MM.1S (cell line): ENCODE results near the gene BTRC.

Source experiments
- DNase-seq: peaks from one replicate; pipeline ENCODE4 v3.0.0-alpha.2; 2015
- H2AFZ ChIP-seq: fragments of 300-600 bp; sonication (generic); 2 replicates; pipeline ENCODE4 v1.6.0; 2016; ENCODE audit warnings: antibody characterized with exemption, low read length
- H3F3A ChIP-seq: fragments of 300-600 bp; sonication (generic); 2 replicates; pipeline ENCODE4 v1.6.1; 2016; ENCODE audit warnings: mild to moderate bottlenecking, antibody characterized with exemption, low read length, moderate library complexity, mixed read lengths; ENCODE audit not compliant: insufficient read depth
- H3K27ac ChIP-seq: fragments of 300-600 bp; sonication (generic); 2 replicates; pipeline ENCODE4 v1.5.1; 2016; ENCODE audit warnings: mild to moderate bottlenecking, low read length
- H3K27me3 ChIP-seq: fragments of 300-600 bp; sonication (generic); replicated peaks from 2 replicates; pipeline ENCODE4 v1.6.0; 2016; ENCODE audit warnings: low read length; ENCODE audit not compliant: insufficient read depth
- H3K36me3 ChIP-seq: fragments of 300-600 bp; sonication (generic); replicated peaks from 2 replicates; pipeline ENCODE4 v1.6.1; 2016; ENCODE audit warnings: mild to moderate bottlenecking, low read length, mixed read lengths; ENCODE audit not compliant: insufficient read depth
- H3K4me1 ChIP-seq: fragments of 300-600 bp; sonication (generic); 2 replicates; pipeline ENCODE4 v1.6.1; 2016; ENCODE audit warnings: low read length, mixed read lengths
- H3K4me2 ChIP-seq: fragments of 300-600 bp; sonication (generic); 2 replicates; pipeline ENCODE4 v1.6.0; 2016; ENCODE audit warnings: low read depth, low read length
- H3K4me3 ChIP-seq: fragments of 300-600 bp; sonication (generic); 2 replicates; pipeline ENCODE4 v1.5.1; 2016; ENCODE audit warnings: low read length, mixed read lengths
- H3K79me2 ChIP-seq: fragments of 300-600 bp; sonication (generic); 2 replicates; pipeline ENCODE4 v1.6.1; 2016; ENCODE audit warnings: mixed run types, low read length, mixed read lengths
- H3K9ac ChIP-seq: fragments of 300-600 bp; sonication (generic); 2 replicates; pipeline ENCODE4 v1.6.1; 2016; ENCODE audit warnings: low read length, mixed read lengths
- H3K9me2 ChIP-seq: fragments of 300-600 bp; sonication (generic); replicated peaks from 2 replicates; pipeline ENCODE4 v1.6.1; 2016; ENCODE audit warnings: mild to moderate bottlenecking, low read length, mixed read lengths; ENCODE audit not compliant: insufficient read depth
- H3K9me3 ChIP-seq: fragments of 300-600 bp; sonication (generic); replicated peaks from 2 replicates; pipeline ENCODE4 v1.6.1; 2016; ENCODE audit warnings: mild to moderate bottlenecking, low read length, mixed read lengths; ENCODE audit not compliant: insufficient read depth
- H4K20me1 ChIP-seq: fragments of 300-600 bp; sonication (generic); 2 replicates; pipeline ENCODE4 v1.6.1; 2016; ENCODE audit warnings: mild to moderate bottlenecking, low read length, moderate library complexity, mixed read lengths; ENCODE audit not compliant: insufficient read depth
- CTCF ChIP-seq: fragments of 300-600 bp; sonication (generic); IDR thresholded peaks from 2 replicates; pipeline ENCODE4 v1.5.1; 2016; ENCODE audit warnings: antibody characterized with exemption, low read length, mixed read lengths
- EZH2 ChIP-seq: fragments of 300-600 bp; sonication (generic); optimal IDR thresholded peaks from 2 replicates; pipeline ENCODE3; 2017; ENCODE audit warnings: low read depth, mild to moderate bottlenecking, antibody characterized with exemption, low read length, mixed read lengths
- EZH2phosphoT487 ChIP-seq: fragments of 300-600 bp; sonication (generic); IDR thresholded peaks from 2 replicates; pipeline ENCODE4 v1.6.1; 2018; ENCODE audit warnings: antibody characterized with exemption, low read length

Gene BTRC

GRCh38 chr10:101476383-101476782, 122.4 kb downstream of the BTRC start:
- Histone ChIP-seq H3K9ac (no peak overlapping the region), H2AFZ (no peak overlapping the region), H3K4me3 (no peak overlapping the region), H3K36me3 (no peaks in the 10 kb centered on the region), H4K20me1 (no peaks in the 10 kb centered on the region), H3F3A (no peaks in the 10 kb centered on the region), H3K9me2 (no peaks in the 10 kb centered on the region), H3K27ac (no peak overlapping the region), H3K79me2 (no peaks in the 10 kb centered on the region), H3K4me2 (no peak overlapping the region), H3K27me3 (no peaks in the 10 kb centered on the region), H3K4me1 (peaks cover 2% of the 10 kb centered on the region; the same call in 1 of the 2 replicates), H3K9me3 (no peaks in the 10 kb centered on the region)
- TF ChIP-seq EZH2 (no peak), EZH2phosphoT487 (no peak), CTCF (no peak)
- DNase-seq = no peak

GRCh38 chr10:101478956-101479355, 125.0 kb downstream of the BTRC start:
- Histone ChIP-seq H3K27ac (no peak overlapping the region), H3K79me2 (no peaks in the 10 kb centered on the region), H3F3A (no peaks in the 10 kb centered on the region), H4K20me1 (no peaks in the 10 kb centered on the region), H3K4me2 (no peak overlapping the region), H3K9me2 (no peaks in the 10 kb centered on the region), H3K27me3 (no peaks in the 10 kb centered on the region), H3K36me3 (no peaks in the 10 kb centered on the region), H3K9me3 (no peaks in the 10 kb centered on the region), H3K9ac (no peak overlapping the region), H3K4me3 (no peak overlapping the region), H2AFZ (no peak overlapping the region), H3K4me1 (no peaks in the 10 kb centered on the region)
- TF ChIP-seq EZH2 = no peak
- no peak for TF ChIP-seq CTCF
- TF ChIP-seq EZH2phosphoT487 = no peak
- no peak for DNase-seq

GRCh38 chr10:101481256-101481655, 127.3 kb downstream of the BTRC start:
- Histone ChIP-seq H4K20me1 (no peaks in the 10 kb centered on the region), H2AFZ (no peak overlapping the region), H3K27ac (no peak overlapping the region), H3F3A (no peaks in the 10 kb centered on the region), H3K36me3 (no peaks in the 10 kb centered on the region), H3K9ac (no peak overlapping the region), H3K4me2 (no peak overlapping the region), H3K4me1 (no peaks in the 10 kb centered on the region), H3K4me3 (no peak overlapping the region), H3K27me3 (no peaks in the 10 kb centered on the region), H3K9me3 (no peaks in the 10 kb centered on the region), H3K9me2 (no peaks in the 10 kb centered on the region), H3K79me2 (no peaks in the 10 kb centered on the region)
- DNase-seq = no peak
- TF ChIP-seq EZH2 = no peak
- TF ChIP-seq CTCF = no peak
- TF ChIP-seq EZH2phosphoT487 = no peak
